ENCODE measurements around the gene COMMD6.

Gene COMMD6

DNA sequence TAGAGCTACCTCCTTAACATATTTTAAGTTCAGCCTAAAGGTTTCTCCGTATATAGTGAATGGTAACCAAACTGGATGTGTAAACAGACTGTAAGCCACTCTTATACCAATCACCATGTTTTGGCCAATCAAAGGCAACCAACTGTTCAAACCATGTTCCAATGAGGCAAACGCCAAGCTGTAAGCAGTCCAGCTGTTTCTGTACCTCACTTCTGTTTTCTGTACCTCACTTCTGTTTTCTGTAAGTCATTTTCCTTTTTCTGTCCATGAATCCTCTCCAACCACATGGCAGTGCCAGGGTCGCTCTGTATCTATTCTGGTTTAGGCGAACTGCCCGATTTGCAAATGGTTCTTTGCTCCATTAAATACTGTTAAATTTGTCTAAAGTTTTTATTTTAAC, 24.4 kb downstream of the COMMD6 start:
- H3K4me3 ChIP-seq (ENCODE audit: low read depth, low read length), result no peak overlapping the region
- TF ChIP-seq, protein P1, sequence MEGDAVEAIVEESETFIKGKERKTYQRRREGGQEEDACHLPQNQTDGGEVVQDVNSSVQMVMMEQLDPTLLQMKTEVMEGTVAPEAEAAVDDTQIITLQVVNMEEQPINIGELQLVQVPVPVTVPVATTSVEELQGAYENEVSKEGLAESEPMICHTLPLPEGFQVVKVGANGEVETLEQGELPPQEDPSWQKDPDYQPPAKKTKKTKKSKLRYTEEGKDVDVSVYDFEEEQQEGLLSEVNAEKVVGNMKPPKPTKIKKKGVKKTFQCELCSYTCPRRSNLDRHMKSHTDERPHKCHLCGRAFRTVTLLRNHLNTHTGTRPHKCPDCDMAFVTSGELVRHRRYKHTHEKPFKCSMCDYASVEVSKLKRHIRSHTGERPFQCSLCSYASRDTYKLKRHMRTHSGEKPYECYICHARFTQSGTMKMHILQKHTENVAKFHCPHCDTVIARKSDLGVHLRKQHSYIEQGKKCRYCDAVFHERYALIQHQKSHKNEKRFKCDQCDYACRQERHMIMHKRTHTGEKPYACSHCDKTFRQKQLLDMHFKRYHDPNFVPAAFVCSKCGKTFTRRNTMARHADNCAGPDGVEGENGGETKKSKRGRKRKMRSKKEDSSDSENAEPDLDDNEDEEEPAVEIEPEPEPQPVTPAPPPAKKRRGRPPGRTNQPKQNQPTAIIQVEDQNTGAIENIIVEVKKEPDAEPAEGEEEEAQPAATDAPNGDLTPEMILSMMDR (IDR thresholded peaks at IDR 0.05; ENCODE audit: low read depth, low read length), result no peak
- in situ Hi-C loops (cut with HindIII; ENCODE audit: low sequenced_read_pairs), result no loop called here
- no peak for DNase-seq (ENCODE audit: low read depth, low spot score)

DNA sequence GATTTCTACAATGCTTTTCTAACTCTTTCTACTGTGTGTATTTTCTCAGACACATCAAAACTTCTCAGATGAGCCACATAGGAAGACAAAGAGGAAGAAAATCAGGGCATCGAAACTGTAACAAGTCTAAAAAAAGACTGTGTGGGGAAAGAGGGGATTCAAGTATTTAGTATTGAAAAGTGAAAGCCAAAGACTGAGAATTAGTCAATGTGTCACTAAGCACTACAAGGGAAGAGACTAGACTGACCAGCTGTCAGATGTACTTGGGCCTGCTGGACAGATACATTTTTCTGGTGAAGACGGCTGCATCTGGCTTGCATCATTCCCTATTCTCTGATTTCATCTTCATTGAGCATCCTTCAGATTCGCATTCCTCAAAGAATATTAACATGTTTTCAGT, 25.4 kb downstream of the COMMD6 start:
- no peak for DNase-seq (ENCODE audit: low read depth, low spot score)
- TF ChIP-seq, protein P1 (IDR thresholded peaks at IDR 0.05; ENCODE audit: low read depth, low read length), result no peak
- in situ Hi-C loops (cut with HindIII; ENCODE audit: low sequenced_read_pairs), result no loop called here
- H3K4me3 ChIP-seq (ENCODE audit: low read depth, low read length), result no peak overlapping the region

DNA sequence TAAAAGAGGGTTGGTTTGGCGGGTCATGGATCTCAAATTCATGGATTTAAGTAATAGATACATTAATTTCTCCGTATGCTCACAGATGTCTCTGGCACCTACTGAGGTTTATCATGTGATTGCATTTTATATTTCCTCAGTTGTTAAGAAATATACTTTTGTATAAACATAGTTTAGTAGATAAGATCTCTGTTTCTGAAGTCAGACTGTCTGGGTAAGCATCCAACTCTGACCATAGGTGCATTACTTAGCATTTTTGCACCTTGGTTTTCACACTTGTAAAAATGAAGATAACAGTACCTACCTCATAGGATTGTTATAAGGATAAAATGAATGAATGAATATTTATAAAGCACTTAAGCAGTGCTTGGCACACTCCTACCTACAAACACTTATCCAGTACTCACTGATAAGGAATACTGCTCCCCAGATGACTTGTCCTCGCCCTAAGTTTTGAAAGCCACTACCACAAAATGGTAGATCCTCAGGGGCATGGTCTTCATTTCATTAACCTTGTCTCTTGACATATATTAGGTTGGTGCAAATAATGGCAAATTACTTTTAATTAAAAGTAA, 26.5 kb downstream of the COMMD6 start:
- TF ChIP-seq, protein P1 (IDR thresholded peaks at IDR 0.05; ENCODE audit: low read depth, low read length), result no peak
- H3K4me3 ChIP-seq (ENCODE audit: low read depth, low read length), result no peak overlapping the region
- in situ Hi-C loops (cut with HindIII; ENCODE audit: low sequenced_read_pairs), result no loop called here
- no peak for DNase-seq (ENCODE audit: low read depth, low spot score)

DNA sequence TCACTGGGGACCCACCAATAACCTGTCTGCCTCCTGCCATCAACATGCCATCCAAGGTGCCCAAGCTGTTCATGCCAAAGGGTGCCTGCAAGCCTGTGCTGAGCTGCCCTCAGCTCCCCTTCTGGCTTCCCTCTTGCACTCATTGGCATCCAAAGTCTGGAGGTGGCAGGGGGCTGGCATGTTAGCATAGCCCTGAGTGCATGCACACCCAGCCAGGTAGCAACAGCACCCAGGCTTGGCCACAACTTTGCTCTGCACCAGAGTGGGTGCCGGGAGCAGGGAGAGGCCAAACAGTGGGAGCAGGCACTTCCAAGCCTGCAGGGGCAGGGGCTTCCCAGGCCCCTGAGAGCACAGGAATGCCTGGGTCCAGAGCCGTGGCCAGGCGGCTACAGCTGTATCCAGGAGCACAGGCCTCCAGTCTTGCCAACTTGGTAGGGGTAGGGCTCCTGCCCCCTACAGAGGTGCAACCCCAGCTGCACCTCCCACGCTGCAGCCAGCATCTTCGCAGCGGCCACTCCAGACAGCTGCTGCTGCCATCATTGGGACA, 29.6 kb downstream of the COMMD6 start:
- TF ChIP-seq, protein P1 (IDR thresholded peaks at IDR 0.05; ENCODE audit: low read depth, low read length), result no peak
- DNase-seq (ENCODE audit: low read depth, low spot score), result no peak
- in situ Hi-C loops (cut with HindIII; ENCODE audit: low sequenced_read_pairs), result no loop called here
- H3K4me3 ChIP-seq (ENCODE audit: low read depth, low read length), result no peak overlapping the region

DNA sequence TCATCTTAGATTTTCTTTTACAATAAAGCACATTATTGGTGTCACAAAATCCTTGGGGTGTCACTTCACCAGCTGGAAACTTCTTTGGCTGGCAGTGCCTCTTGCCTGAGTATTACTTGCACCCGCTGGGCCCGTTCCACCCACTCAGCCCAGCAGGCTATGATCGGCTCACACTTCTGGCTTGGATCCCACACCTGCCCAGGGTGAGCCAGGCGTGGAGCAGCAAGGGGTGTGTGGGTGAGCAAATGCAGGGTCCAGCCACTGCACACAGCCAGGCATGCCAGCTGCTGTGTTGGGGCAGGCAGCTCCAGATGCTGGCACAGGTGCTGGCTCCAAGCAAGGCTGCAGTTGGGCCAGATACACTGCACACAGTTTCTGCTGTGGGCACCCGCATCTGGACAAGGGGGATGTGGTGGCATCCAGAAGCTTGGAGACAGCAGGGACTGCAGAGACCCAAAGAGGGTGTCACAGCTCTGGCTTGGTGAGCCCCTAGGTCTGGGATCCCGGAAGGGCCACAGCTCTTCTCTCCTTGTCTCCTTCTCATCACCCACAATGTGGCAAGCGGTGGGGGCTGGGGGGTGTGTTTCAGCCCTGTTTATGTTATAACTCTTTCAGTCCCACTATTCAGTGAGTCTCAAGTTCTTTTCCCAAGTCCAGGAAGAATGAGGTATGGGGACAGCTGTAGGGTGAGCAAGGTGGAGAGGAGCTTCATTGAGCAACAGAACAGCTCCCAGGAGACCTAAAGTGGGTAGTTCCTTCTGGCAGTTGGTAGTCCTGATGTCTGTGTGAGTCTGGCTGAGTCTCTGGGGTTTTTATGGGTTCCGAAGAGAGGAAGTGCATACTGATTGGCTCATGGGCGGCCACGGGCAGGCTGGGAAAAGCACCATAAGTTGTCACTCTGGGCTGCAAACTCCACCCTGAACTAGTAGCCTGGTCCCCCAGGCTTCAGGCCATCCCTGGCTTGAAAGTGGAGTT, 30.3 kb downstream of the COMMD6 start:
- H3K4me3 ChIP-seq (ENCODE audit: low read depth, low read length), result no peak overlapping the region
- DNase-seq (ENCODE audit: low read depth, low spot score), result no peak
- TF ChIP-seq, protein P1 (IDR thresholded peaks at IDR 0.05; ENCODE audit: low read depth, low read length), result no peak
- in situ Hi-C loops (cut with HindIII; ENCODE audit: low sequenced_read_pairs), result no loop called here

DNA sequence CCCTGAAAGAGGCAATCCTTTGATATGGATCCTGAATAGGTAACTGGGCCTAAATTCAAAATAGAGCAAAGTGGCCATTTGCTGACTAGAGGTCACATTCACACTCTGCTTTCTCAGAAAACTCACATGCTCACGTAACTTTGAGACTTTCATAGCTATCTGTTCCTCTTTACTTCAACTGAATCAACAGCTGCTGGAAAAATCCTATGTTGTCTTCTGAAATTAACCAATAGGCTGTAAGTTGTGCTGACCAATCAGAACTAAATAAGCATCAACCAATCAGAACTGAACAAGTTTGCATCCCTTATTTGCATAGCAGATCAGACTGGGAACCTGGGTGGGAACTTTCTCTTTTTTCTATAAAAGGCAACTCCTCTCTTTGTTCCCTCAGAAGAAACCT, 31.6 kb downstream of the COMMD6 start:
- in situ Hi-C loops (cut with HindIII; ENCODE audit: low sequenced_read_pairs), result no loop called here
- TF ChIP-seq, protein P1 (IDR thresholded peaks at IDR 0.05; ENCODE audit: low read depth, low read length), result no peak
- no peak overlapping the region for H3K4me3 ChIP-seq (ENCODE audit: low read depth, low read length)
- DNase-seq (ENCODE audit: low read depth, low spot score), result no peak
